IPS-18c (cell line): Measurements from ENCODE around the gene LRMDA.

Experiments
- H3K4me3 ChIP-seq: 2 replicates; pipeline ENCODE4 v1.7.0; 2013; ENCODE audit warnings: low read depth, mild to moderate bottlenecking, low read length, moderate library complexity; ENCODE audit not compliant: insufficient read depth
- H3K9me3 ChIP-seq: one replicate; pipeline ENCODE4 v1.6.1; 2013; ENCODE audit warnings: mild to moderate bottlenecking, low read length, moderate library complexity; ENCODE audit not compliant: control insufficient read depth, insufficient read depth

The LRMDA gene

DNA sequence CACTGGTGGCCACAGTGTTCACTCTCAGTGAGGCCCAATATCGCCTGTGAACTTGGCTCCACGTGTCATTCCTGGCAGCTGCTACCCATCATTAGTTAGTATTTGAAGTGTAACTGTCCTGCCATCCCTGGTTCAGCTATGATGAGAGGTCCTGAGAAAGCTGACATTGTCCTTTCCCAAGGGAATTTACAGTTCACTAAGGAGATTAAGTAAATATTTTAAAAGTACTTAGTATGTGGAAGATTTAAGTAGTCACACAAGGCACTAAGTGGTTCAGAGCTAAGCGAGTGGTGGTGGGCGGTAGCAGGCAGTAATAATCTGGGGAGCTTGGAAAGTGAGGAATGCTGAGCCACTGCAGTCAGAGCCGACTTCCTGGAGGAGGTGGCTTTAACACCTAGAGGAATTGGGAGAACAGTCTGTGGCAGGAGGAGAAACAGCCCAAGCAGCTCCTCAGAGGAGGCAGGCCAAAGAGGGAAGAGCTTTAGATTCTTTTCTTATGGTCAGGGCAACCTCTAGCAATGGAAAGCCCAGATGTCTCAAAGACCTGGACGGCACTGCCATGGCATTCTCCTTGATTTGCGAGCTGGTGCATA is 519.7 kb downstream of the LRMDA start:
- no peaks in the 10 kb centered on the region for H3K9me3 ChIP-seq
- no peak overlapping the region for H3K4me3 ChIP-seq

DNA sequence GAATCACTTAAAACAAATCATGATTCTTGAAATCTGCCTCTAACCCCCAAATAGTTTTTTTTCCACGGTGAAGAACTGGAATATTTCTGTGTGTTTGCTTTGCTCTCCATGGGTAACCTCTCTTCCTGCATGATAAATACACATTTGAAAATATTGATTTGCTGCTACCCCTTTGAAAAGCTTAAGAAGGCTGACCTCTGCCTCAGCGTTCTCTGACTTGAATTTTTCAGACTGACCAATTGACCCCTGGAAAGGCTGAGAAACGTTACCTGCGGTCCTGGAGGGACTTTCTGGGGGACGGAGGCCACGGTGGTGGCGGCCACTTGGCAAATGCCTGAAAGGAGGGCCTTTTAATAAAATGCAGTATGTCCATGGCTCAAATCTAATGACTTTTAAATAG is 520.2 kb downstream of the LRMDA start:
- no peaks in the 10 kb centered on the region for H3K9me3 ChIP-seq
- H3K4me3 ChIP-seq: no peak overlapping the region

DNA sequence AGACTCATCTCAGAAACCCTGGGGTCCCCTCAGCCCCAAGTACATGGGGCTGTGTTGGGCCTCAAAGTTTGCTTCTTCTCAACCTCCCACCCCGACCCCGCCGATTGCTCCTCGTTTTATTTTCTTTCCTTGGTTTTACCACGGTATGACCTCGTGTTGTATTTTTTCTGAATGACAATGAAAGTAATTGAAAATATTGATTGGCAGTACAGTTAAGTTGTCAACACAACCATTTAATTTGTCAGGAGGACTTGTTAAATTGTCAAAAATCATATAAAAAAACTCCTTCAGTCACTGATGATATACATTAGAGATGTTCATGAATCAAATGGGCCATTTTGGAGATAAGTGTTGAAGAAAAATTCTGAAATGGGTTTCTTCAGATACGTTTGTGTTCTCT is 520.7 kb downstream of the LRMDA start:
- no peaks in the 10 kb centered on the region for H3K9me3 ChIP-seq
- H3K4me3 ChIP-seq: no peak overlapping the region

DNA sequence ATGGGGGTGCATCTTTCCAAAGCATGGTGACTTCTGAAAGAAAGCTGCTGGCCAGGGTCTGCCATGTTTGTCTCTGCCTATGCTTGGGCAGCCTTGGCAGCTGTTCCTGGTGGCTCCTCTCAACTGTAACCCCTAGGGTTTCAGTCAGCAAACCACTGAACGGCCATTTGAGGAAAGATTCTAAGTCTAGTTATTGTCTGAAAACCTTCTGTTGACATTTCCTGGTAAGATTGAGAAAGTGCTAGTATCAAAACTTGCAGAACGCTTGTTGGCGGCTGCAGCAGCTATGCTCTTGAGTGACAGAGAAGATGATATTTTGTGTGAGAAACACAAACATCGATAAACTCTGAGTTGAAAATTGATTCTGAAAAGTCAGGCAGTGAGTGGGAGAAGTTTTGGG is 523.1 kb downstream of the LRMDA start:
- Histone ChIP-seq H3K4me3 (no peak overlapping the region), H3K9me3 (no peaks in the 10 kb centered on the region)

DNA sequence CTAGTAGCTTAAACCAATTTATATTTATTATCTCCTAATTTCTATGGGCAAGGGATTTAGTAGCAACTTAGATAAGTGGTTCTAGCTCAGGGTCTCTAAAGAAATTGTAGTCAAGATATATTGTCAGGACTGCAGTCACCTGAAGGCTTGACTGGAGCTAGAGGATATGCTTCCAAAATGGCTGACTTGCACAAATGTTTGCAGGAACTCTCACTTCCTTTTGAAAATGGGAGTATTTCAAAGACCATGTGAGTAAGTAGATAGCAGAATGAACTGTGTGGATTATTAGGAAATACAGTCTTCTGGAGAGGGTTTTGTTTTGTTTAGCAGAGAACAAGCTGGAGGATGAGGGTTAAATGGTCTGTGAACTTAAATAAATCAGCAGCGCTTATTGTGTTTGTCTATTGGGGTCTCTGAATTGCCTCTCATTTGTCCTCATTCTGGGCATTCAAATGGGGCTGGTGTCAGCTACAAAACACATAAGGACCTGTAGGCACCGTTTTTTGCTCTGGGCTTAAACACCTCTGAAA is 524.6 kb downstream of the LRMDA start:
- H3K4me3 ChIP-seq: no peak overlapping the region
- H3K9me3 ChIP-seq: peaks cover 2% of the 10 kb centered on the region

DNA sequence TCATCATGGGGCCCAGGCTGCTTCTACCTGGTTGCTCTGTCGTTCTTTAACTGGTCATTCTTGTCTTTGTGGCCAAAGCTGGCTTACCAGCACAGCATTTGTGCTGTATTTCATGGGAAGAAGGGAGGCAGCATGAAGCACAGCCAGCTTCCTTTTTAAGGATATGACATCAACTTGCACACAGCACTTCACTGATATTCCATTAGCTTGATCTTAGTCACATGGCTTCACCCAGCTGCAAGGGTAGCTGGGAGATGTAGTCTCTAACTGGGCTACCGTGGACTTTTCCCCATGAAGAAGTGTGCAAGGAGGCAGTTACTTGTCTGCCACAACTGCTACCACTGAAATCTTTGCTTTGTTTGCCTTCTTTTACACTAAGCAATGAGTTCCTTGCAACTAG is 525.2 kb downstream of the LRMDA start:
- H3K9me3 ChIP-seq: peaks cover 2% of the 10 kb centered on the region
- H3K4me3 ChIP-seq: no peak overlapping the region

DNA sequence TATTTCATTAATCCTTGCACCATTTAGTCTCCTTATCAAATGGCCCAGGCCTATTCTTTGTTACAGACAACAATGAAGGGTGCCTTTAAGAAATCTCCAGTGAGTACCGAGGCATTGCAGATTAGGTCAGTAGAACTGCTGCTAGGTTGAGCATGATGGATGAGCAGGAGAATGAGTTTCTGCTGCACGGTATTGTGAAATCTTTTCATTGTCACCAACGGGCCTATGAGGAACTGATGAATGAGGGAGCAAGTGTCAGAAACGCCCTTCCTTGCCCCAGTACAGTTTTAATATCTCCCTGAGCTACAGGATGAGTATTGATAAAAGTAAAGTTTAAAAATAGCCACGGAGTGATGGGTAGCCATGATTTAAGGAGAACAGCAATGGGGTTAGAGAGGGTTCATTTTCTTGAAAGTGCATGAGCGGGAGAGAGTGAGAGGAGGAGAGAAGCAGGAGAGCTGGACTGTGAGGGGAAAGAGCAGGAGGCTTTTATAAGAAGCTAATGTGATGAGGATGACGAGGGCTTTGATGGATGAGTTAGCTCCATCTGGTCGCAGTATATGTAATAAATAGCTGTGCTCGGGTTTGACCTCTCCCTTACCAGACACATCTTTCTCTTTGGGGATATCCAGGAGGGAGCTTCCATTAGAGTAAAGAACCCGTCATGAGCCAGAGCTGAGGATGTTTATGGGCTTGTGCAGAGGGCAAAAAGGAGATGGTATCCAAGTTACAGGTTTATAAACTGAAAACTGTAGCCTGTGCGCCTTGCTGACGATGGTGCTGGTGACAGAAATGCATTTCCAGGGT is 526.1 kb downstream of the LRMDA start:
- H3K4me3 ChIP-seq: no peak overlapping the region
- peaks cover 2% of the 10 kb centered on the region for H3K9me3 ChIP-seq

DNA sequence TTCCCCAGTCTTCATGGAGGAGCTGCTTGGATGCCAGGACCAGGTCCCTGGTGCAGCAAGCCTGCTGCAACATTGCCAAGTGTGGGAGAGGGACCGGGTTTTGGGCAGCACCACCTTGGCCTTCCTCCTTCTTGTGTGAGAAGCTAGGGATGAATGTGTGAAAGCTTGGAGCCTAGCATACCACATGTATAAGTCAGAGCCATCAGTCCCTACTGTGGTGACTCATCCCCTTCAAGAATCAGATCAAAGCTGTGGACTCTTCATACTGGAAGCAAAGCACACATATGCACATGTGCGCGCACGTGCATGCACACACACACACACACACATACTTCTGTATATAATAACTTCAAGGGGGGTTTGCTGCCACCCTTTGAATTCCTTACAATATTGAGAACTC is 527.8 kb downstream of the LRMDA start:
- Histone ChIP-seq H3K9me3 (peaks cover 2% of the 10 kb centered on the region), H3K4me3 (no peak overlapping the region)

DNA sequence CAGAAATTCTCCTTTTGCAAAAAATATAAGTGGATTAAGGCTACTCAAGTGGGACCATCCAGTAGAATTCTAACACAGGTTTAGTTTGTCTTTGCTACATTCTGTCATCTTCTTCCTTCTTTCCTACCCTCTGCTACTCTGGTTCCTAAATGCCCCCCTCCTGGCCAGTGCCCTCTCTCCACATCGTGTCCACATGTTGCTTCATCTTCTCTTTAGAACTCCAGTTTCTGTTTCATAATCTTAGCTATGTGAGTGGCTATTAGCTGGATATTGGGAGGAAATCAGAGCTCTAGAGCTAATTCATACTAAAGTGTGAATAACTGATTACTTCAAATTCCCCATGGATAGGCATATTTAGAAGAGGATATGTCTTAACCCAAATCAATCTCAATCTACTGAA is 528.5 kb downstream of the LRMDA start:
- no peak overlapping the region for H3K4me3 ChIP-seq
- peaks cover 2% of the 10 kb centered on the region for H3K9me3 ChIP-seq

DNA sequence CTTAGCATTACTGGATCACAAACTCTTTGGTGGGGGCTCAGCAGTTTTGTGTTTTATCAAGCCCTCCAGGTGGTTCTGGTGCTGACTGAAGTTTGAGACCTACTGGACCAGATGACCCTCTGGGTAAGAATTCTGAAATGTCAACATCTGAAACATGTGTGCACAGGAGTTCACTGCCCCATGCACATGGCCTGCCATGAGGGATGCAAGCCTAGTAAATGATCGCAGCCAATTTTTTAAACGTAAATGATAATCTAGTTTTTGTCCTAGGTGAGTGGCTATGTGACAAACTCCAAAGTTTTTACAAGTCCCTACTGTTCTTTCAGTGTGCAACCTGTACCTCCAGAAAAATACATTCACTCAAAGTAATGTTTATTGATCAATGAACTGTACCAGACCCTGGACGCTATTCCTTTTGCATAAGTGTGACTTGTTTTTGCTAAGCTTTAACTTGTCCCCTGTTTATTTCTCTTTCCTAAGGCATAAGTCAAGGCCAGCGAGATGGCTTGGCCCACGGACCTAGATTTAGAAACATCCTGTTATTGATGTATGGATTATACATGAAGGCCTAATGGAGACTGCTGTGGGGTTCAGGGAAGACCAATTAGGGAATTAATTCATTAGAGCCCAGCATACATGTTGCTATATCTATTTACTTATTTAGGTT is 531.1 kb downstream of the LRMDA start:
- peaks cover 2% of the 10 kb centered on the region for H3K9me3 ChIP-seq
- H3K4me3 ChIP-seq: no peak overlapping the region

DNA sequence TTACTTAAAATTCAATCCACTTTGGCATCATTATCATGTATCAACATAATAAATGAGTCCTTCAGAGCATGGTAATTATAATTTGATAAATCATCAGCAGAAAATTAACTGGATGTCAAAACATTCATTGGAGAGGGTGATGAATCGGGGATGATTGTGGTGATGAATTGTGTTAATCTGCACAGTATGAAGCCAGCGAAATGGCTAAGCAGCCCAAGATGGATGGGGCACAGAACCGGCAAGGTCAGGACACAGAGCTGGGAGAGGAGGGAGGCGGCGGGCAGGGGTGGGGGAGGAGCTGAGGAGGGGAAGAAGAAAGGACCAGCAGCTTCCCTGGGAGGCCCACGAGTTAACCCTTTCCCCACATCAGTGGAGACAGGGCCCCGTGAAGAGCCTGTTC is 536.1 kb downstream of the LRMDA start:
- Histone ChIP-seq H3K9me3 (no peaks in the 10 kb centered on the region), H3K4me3 (no peak overlapping the region)

DNA sequence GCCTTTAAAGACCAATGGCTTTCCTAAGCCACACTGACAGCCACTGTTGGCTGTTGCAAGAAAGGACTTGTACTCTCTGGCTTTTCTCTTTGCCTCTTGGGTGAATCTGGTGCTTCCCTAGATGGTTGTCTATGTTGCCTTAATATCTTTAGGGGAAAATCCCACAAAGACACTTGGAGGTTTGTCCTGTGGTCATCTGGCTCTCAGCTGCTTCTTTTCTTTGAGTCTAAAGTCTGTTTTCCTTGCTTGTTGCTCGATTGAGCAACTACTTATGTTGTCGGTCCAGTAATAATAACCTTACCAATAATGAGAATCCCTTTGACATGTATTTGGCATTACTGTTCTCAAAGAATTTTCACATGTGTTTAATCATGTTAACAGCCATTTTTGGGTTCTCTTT is 537.6 kb downstream of the LRMDA start:
- Histone ChIP-seq H3K9me3 (no peaks in the 10 kb centered on the region), H3K4me3 (no peak overlapping the region)

DNA sequence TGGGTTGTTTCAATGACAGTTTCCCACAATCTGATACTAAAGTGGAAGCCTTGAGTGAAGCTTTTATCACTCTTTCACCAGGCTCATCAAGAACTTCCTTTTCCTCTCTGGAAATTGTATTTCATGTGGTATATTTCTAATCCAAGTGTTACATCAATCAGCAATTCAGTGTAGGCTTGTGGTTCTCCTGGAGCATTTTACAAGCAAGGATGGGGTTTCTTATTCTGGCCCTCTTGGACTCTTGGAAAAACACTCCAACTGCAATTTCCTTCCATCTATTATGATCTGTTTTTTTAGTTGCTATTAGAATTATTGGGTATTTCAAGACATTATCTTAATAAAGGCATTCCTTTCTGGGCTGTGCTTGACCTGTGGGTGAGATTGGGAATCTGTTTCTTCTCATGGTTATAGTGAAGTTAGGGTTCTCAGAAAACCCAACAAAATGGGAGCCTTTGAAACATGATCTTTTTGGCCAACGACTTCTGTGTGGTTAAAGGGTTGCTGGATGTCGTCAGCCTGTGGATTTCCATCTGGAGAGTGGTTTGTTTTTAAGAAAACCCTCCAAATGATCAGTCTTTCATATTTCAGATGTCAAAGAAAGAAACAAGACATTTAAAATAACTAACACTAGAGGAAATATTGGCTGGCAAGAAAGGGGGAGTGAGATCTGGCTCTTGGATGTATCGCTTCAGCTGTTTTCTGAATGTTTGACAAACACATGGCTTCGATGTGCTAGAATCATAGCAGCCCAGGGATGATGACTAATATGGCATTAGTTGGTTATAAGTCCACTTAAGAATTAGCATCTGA is 540.2 kb downstream of the LRMDA start:
- Histone ChIP-seq H3K4me3 (no peak overlapping the region), H3K9me3 (no peaks in the 10 kb centered on the region)

DNA sequence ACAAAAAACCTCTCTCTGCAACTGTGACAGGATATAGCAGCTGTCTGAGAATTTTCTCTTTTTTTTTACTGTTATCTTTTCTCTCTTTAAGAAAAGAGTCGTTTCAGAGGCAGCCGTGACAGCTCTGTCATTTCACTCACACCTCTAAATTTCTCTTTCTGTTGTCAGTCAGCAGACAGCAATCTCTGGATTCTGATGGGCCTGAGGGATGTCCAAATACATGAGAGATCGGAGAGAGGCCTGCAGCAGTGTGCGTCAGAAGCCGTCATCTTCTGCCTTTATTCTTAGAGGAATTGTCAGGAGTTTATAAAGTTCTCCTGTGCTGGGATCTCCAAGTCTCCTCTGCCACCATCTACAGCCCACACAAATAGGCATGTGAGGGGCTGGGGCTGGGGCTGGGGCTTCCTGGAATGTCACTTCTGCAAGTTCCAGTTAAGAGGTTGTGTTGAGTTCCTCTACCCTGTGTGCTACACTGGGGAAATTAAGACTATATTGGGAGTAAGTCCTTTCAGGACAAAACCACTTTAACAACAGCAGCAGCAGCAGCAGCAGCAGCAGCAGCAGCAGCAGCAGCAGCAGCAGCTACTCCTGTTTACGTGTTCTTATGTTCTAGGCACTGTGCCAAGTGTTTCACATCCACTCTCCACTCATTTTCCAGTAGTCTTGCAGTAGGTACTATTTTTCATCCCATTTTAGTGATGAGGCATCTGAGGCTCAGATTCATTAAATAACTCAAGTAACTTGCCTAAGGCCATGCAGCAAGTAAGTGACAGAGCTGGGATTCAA is 541.3 kb downstream of the LRMDA start:
- Histone ChIP-seq H3K4me3 (no peak overlapping the region), H3K9me3 (no peaks in the 10 kb centered on the region)

DNA sequence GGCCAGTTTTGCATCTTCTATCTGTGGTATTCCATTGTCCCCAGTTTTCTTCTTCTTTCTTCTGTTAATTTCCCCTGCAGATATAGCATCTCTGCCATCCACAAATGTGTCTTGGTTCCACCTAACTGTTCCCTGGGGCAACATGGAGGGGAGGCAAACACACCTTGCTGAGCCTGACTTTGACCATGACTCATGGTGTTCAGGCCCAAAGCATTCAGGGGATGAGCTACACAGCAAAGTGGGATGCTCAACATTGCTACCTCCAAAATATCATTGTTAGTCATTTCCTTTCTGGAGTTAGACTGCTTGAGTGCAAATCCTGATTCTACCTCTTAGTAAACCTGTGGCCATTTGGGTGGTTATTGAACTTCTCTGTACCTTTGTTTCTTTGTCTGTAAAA is 542.7 kb downstream of the LRMDA start:
- no peaks in the 10 kb centered on the region for H3K9me3 ChIP-seq
- H3K4me3 ChIP-seq: no peak overlapping the region

DNA sequence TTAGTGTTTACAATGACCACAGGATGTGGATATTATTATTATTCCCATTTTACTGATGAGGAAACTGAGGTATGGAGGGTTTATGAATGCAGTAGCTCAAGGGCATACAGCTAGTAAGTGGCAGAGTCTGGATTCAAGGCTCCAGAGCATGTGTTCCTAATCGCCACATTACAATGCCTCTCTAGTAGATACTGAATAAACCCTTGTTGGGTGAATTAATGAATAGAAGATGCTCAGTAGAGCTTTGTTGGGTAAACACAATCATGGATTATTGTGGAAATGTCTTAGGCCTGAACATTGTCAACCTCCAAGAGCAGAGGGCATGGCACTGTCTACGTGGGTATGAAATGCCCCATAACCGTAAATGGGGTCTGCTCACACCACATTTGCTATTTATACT is 545.3 kb downstream of the LRMDA start:
- no peak overlapping the region for H3K4me3 ChIP-seq

DNA sequence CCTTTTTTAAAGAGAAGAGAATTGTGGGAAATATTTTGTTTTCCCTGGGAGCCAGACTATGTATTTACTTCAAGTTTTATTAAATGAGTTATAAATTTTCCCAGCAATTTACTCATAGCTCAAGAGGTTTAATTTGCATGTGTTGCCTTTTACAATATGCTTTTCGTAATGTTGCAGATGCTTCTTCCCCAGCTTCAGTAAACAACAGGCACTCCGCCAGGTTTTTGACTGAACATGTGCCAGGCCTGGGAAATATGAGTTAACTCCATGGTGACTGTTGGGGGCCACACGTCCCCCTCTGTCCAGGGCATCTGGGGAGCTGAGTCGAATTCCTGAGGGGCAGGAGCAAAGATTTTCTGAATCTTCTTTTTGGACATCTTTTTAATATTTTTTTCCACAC is 545.7 kb downstream of the LRMDA start:
- no peak overlapping the region for H3K4me3 ChIP-seq
- H3K9me3 ChIP-seq: no peaks in the 10 kb centered on the region

More for the DNA sequence above, 545.3 kb downstream of the LRMDA start:
- H3K9me3 ChIP-seq: no peaks in the 10 kb centered on the region
